Astrocyte (in vitro differentiated cells and primary cell): ENCODE measurements around the gene SRSF3. TPM values are rescaled to one million over a fixed set of nuclear protein-coding genes. Genes with fewer than 3 reads are reported as not detected.
"Not testable (repeated sequence)": the region's sequence is repeated elsewhere in the genome, so short reads cannot be mapped to it uniquely, and the experiment has no call there.

Experiments used
- DNase-seq: peaks from one replicate; pipeline ENCODE4 v3.0.0-alpha.2; 2010; ENCODE audit warnings: low read depth
- FAIRE-seq: peaks from 2 replicates; lab custom pipeline; 2011; peaks lifted over from hg19 to GRCh38; lab: Jason Lieb, UNC
- H2AFZ ChIP-seq: 2 replicates; pipeline ENCODE4 v1.6.0; 2012; ENCODE audit warnings: low read depth, low read length, inconsistent platforms
- H3K27ac ChIP-seq: 2 replicates; pipeline ENCODE4 v1.5.1; 2011; ENCODE audit warnings: low read depth, low read length, inconsistent platforms
- H3K27me3 ChIP-seq: 2 replicates; pipeline ENCODE4 v1.6.0; 2011; ENCODE audit warnings: low read length, inconsistent platforms; ENCODE audit not compliant: insufficient read depth
- H3K36me3 ChIP-seq: 2 replicates; pipeline ENCODE4 v1.5.1; 2011; ENCODE audit warnings: low read length, inconsistent platforms; ENCODE audit not compliant: insufficient read depth
- H3K4me1 ChIP-seq: 2 replicates; pipeline ENCODE4 v1.5.1; 2011; ENCODE audit warnings: low read length, inconsistent platforms; ENCODE audit not compliant: insufficient read depth
- H3K4me2 ChIP-seq: 2 replicates; pipeline ENCODE4 v1.6.0; 2012; ENCODE audit warnings: low read length, inconsistent platforms
- H3K4me3 ChIP-seq: 2 replicates; pipeline ENCODE4 v1.5.1; 2011; ENCODE audit warnings: low read depth, mild to moderate bottlenecking, low read length, inconsistent platforms; ENCODE audit not compliant: insufficient read depth
- H3K79me2 ChIP-seq: 2 replicates; pipeline ENCODE4 v1.6.0; 2012; ENCODE audit warnings: mild to moderate bottlenecking, low read length, inconsistent platforms; ENCODE audit not compliant: insufficient read depth
- H3K9ac ChIP-seq: 2 replicates; pipeline ENCODE4 v1.6.0; 2012; ENCODE audit warnings: mild to moderate bottlenecking, low read length, inconsistent platforms
- H3K9me3 ChIP-seq: 2 replicates; pipeline ENCODE4 v1.5.1; 2012; ENCODE audit warnings: low read depth, mild to moderate bottlenecking, low read length, inconsistent platforms; ENCODE audit not compliant: insufficient read depth
- H4K20me1 ChIP-seq: 2 replicates; pipeline ENCODE4 v1.6.0; 2012; ENCODE audit warnings: low read length, inconsistent platforms; ENCODE audit not compliant: insufficient read depth
- H3K27ac Mint-ChIP-seq: one replicate; pipeline ENCODE4 v1.8.0; 2021; ENCODE audit warnings: mild to moderate bottlenecking, mixed read lengths; ENCODE audit not compliant: unreplicated experiment
- H3K27me3 Mint-ChIP-seq: one replicate; pipeline ENCODE4 v1.8.0; 2021; ENCODE audit warnings: low read depth, mixed read lengths; ENCODE audit not compliant: unreplicated experiment
- H3K36me3 Mint-ChIP-seq: one replicate; pipeline ENCODE4 v1.8.0; 2021; ENCODE audit warnings: low read depth, mixed read lengths; ENCODE audit not compliant: unreplicated experiment
- H3K4me1 Mint-ChIP-seq: one replicate; pipeline ENCODE4 v1.8.0; 2021; ENCODE audit warnings: low read depth, mixed read lengths; ENCODE audit not compliant: unreplicated experiment
- H3K4me3 Mint-ChIP-seq: one replicate; pipeline ENCODE4 v1.8.0; 2021; ENCODE audit warnings: mild to moderate bottlenecking, moderate library complexity, mixed read lengths; ENCODE audit not compliant: unreplicated experiment
- H3K9me3 Mint-ChIP-seq: one replicate; pipeline ENCODE4 v1.8.0; 2021; ENCODE audit warnings: mild to moderate bottlenecking, mixed read lengths; ENCODE audit not compliant: unreplicated experiment
- EZH2 ChIP-seq: IDR thresholded peaks from 2 replicates; pipeline ENCODE4 v1.6.1; 2012; ENCODE audit warnings: mild to moderate bottlenecking, low read length, inconsistent platforms; ENCODE audit not compliant: insufficient read depth
- total RNA-seq: library from RNA; stranded (reverse); gene quantifications from 2 replicates; pipeline ENCODE4 v1.2.1, GENCODE V29; 2021
- TF ChIP-seq, protein P1 (sequence below): IDR thresholded peaks from 2 replicates; pipeline ENCODE4 v1.5.1; 2011; ENCODE audit warnings: low read depth, mild to moderate bottlenecking, inconsistent platforms, low read length, moderate library complexity; ENCODE audit not compliant: insufficient read depth

Gene SRSF3
- total RNA-seq, 1 donor from 2014 or later = 260 TPM

DNA sequence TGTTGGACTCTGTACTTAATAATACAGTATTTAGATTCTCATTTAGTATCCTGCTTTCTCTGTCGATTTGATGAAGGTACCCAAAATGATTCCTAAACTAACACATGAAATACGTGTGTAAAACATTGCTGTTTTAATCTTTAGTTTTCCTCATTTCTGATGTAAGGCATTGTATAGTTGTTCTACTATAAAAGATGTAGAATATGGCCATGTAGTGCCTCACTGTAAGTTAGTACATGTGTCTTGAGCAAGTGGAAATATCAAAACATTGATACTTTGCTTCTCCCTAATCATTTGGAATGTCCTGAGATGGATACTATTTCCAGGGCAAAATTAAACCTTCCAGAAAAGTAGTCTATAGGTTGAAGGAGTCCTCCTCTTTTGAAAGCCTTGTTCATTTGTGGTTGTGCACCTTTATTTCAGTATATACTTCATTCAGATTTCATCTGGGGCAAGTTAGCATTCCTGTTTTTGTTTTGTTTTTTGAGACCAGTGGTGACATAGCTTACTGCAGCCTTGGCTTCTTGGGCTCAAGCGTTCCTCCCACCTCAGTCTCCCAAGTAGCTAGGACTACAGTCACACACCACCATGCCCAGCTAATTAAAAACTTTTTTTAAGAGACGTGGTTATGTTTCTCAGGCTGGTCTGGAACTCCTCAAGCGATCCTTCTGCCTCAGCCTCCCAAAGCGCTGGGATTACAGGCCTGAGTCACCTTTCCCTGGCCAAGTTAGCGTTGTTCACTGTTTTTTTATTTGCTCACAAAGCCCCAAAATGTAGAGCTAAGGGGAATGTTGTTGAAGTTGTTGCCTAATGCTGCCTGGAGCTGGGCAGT is 11.6 kb downstream of the SRSF3 start:
- H3K36me3 ChIP-seq = peaks cover 80% of the 10 kb centered on the region
- no peak for TF ChIP-seq EZH2
- TF ChIP-seq, protein P1, sequence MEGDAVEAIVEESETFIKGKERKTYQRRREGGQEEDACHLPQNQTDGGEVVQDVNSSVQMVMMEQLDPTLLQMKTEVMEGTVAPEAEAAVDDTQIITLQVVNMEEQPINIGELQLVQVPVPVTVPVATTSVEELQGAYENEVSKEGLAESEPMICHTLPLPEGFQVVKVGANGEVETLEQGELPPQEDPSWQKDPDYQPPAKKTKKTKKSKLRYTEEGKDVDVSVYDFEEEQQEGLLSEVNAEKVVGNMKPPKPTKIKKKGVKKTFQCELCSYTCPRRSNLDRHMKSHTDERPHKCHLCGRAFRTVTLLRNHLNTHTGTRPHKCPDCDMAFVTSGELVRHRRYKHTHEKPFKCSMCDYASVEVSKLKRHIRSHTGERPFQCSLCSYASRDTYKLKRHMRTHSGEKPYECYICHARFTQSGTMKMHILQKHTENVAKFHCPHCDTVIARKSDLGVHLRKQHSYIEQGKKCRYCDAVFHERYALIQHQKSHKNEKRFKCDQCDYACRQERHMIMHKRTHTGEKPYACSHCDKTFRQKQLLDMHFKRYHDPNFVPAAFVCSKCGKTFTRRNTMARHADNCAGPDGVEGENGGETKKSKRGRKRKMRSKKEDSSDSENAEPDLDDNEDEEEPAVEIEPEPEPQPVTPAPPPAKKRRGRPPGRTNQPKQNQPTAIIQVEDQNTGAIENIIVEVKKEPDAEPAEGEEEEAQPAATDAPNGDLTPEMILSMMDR = no peak
- H3K9ac ChIP-seq = no peak overlapping the region
- no peak for FAIRE-seq
- peak overlapping the region; percentile 73 for H3K4me3 Mint-ChIP-seq
- no peaks in the 10 kb centered on the region for H3K9me3 ChIP-seq
- peaks cover 99% of the 10 kb centered on the region for H4K20me1 ChIP-seq
- no peak overlapping the region for H3K27ac ChIP-seq
- H3K36me3 Mint-ChIP-seq = peaks cover 38% of the 10 kb centered on the region
- peaks cover 54% of the 10 kb centered on the region for H3K4me1 Mint-ChIP-seq
- H3K4me3 ChIP-seq = no peak overlapping the region
- H2AFZ ChIP-seq = no peak overlapping the region
- no peaks in the 10 kb centered on the region for H3K9me3 Mint-ChIP-seq
- peaks cover 76% of the 10 kb centered on the region for H3K79me2 ChIP-seq
- H3K4me1 ChIP-seq = peaks cover 4% of the 10 kb centered on the region
- peak overlapping the region; percentile 42 for H3K27ac Mint-ChIP-seq
- no peak overlapping the region for H3K4me2 ChIP-seq
- no peaks in the 10 kb centered on the region for H3K27me3 ChIP-seq
- no peaks in the 10 kb centered on the region for H3K27me3 Mint-ChIP-seq
- DNase-seq = no peak

DNA sequence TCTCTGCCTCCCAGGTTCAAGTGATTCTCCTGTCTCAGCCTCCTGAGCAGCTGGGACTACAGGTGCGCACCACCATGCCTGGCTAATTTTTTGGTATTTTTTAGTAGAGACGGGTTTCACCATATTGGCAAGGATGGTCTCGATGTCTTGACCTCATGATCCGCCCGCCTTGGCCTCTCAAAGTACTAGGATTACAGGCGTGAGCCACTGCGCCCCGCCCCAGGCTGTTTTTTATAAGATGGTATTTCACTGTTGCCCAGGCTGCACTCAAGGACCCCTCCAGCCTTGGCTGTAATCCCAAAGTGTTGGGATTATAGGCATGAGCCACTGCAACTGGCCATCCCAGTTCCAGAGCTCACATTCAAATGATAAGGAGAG is 13.1 kb downstream of the SRSF3 start:
- DNase-seq, H3K27me3 ChIP-seq, H3K4me3 ChIP-seq, H3K4me3 Mint-ChIP-seq, H3K9me3 Mint-ChIP-seq, H3K9me3 ChIP-seq, H3K9ac ChIP-seq, H3K4me1 ChIP-seq, H2AFZ ChIP-seq, H3K27ac ChIP-seq, H3K27me3 Mint-ChIP-seq, FAIRE-seq, H3K4me2 ChIP-seq: not testable (repeated sequence)
- peaks cover 61% of the 10 kb centered on the region for H3K79me2 ChIP-seq
- H4K20me1 ChIP-seq = peaks cover 98% of the 10 kb centered on the region
- peak overlapping the region; percentile 91 for H3K27ac Mint-ChIP-seq
- peaks cover 46% of the 10 kb centered on the region for H3K4me1 Mint-ChIP-seq
- H3K36me3 ChIP-seq = peaks cover 78% of the 10 kb centered on the region
- H3K36me3 Mint-ChIP-seq = peaks cover 45% of the 10 kb centered on the region

GRCh38 chr6:36607683-36608386 is 13.7 kb downstream of the SRSF3 start:
- H2AFZ ChIP-seq = no peak overlapping the region
- no peaks in the 10 kb centered on the region for H3K9me3 ChIP-seq
- no peaks in the 10 kb centered on the region for H3K27me3 Mint-ChIP-seq
- DNase-seq (no peak), FAIRE-seq (no peak)
- H3K4me1 Mint-ChIP-seq = peaks cover 43% of the 10 kb centered on the region
- peaks cover 56% of the 10 kb centered on the region for H3K79me2 ChIP-seq
- TF ChIP-seq EZH2 = no peak
- TF ChIP-seq, protein P1 = no peak
- H3K36me3 Mint-ChIP-seq = peaks cover 45% of the 10 kb centered on the region
- H3K9me3 Mint-ChIP-seq = no peaks in the 10 kb centered on the region
- no peaks in the 10 kb centered on the region for H3K4me1 ChIP-seq
- H3K4me3 Mint-ChIP-seq = no peak overlapping the region
- no peak overlapping the region for H3K4me3 ChIP-seq
- H3K27me3 ChIP-seq = no peaks in the 10 kb centered on the region
- peaks cover 94% of the 10 kb centered on the region for H4K20me1 ChIP-seq
- H3K27ac ChIP-seq = no peak overlapping the region
- no peak overlapping the region for H3K9ac ChIP-seq
- no peak overlapping the region for H3K4me2 ChIP-seq
- H3K27ac Mint-ChIP-seq = peak overlapping the region; percentile 91
- H3K36me3 ChIP-seq = peaks cover 73% of the 10 kb centered on the region
